ENCODE measurements around the gene ASRGL1.
"Not testable (repeated sequence)": the region's sequence is repeated elsewhere in the genome, so short reads cannot be mapped to it uniquely, and the experiment has no call there.

Gene ASRGL1

GRCh38 chr11:62358273-62358672 lies 21.0 kb downstream of the ASRGL1 start:
- H3K4me3 ChIP-seq (ENCODE audit: low read depth, low read length): no peak overlapping the region
- DNase-seq (ENCODE audit: low read depth): no peak
- TF ChIP-seq CTCF (IDR thresholded peaks at IDR 0.05; ENCODE audit: insufficient read depth, low read depth, low read length, missing control alignments): no peak

- no peak for TF ChIP-seq CTCF (IDR thresholded peaks at IDR 0.05; ENCODE audit: insufficient read depth, low read depth, low read length, missing control alignments)
- no peak overlapping the region for H3K4me3 ChIP-seq (ENCODE audit: low read depth, low read length)
- no peak for DNase-seq (ENCODE audit: low read depth)
These were observed 22.2 kb downstream of the ASRGL1 start for GRCh38 chr11:62359475-62359874.

GRCh38 chr11:62360685-62361084 lies 23.4 kb downstream of the ASRGL1 start:
- no peak for DNase-seq (ENCODE audit: low read depth)
- TF ChIP-seq CTCF (IDR thresholded peaks at IDR 0.05; ENCODE audit: insufficient read depth, low read depth, low read length, missing control alignments): no peak
- no peak overlapping the region for H3K4me3 ChIP-seq (ENCODE audit: low read depth, low read length)

GRCh38 chr11:62368861-62369477 lies 31.7 kb downstream of the ASRGL1 start:
- DNase-seq (ENCODE audit: low read depth); H3K4me3 ChIP-seq (ENCODE audit: low read depth, low read length): not testable (repeated sequence)

- TF ChIP-seq CTCF (IDR thresholded peaks at IDR 0.05; ENCODE audit: insufficient read depth, low read depth, low read length, missing control alignments): peak; percentile 11
- DNase-seq (ENCODE audit: low read depth): peak; percentile 70
- peak overlapping the region; percentile 35 for H3K4me3 ChIP-seq (ENCODE audit: low read depth, low read length)
These were observed 33.6 kb downstream of the ASRGL1 start for GRCh38 chr11:62370743-62371440.

- no peak overlapping the region for H3K4me3 ChIP-seq (ENCODE audit: low read depth, low read length)
- no peak for TF ChIP-seq CTCF (IDR thresholded peaks at IDR 0.05; ENCODE audit: insufficient read depth, low read depth, low read length, missing control alignments)
- DNase-seq (ENCODE audit: low read depth): peak; percentile 28
These were observed 35.6 kb downstream of the ASRGL1 start for GRCh38 chr11:62372871-62373270.

GRCh38 chr11:62373464-62374119 lies 36.3 kb downstream of the ASRGL1 start:
- TF ChIP-seq CTCF (IDR thresholded peaks at IDR 0.05; ENCODE audit: insufficient read depth, low read depth, low read length, missing control alignments): no peak
- no peak for DNase-seq (ENCODE audit: low read depth)
- no peak overlapping the region for H3K4me3 ChIP-seq (ENCODE audit: low read depth, low read length)
